Uterus (tissue), 4 donors: ENCODE results near the gene SEC24B. TPM values are rescaled to one million over a fixed set of nuclear protein-coding genes. Genes with fewer than 3 reads are reported as not detected.
"Not testable (repeated sequence)": the region's sequence is repeated elsewhere in the genome, so short reads cannot be mapped to it uniquely, and the experiment has no call there.

Experiments used
- DNase-seq, 2 donors: peaks; one replicate each; pipeline ENCODE4 v3.0.0-alpha.2; 2019 to 2020
- H3K27ac ChIP-seq, 2 donors: fragments of 200-600 bp; sonication (generic); 1 replicate in 1 of 2; 2 replicates in 1 of 2; pipeline ENCODE4 v1.5.1; 2016 to 2018
- H3K27me3 ChIP-seq, 2 donors: fragments of 200-600 bp; sonication (generic); one replicate each; pipeline ENCODE4 v1.5.1; 2018 to 2019; ENCODE audit warnings: control low read depth in 1 of 2
- H3K36me3 ChIP-seq, 2 donors: fragments of 200-600 bp; sonication (generic); one replicate each; pipeline ENCODE4 v1.5.1; 2019; ENCODE audit warnings: control low read depth in 1 of 2
- H3K4me1 ChIP-seq, 2 donors: fragments of 200-600 bp; sonication (generic); one replicate each; pipeline ENCODE4 v1.5.1; 2018 to 2019; ENCODE audit warnings: control low read depth in 1 of 2
- H3K4me3 ChIP-seq, 2 donors: fragments of 200-600 bp; sonication (generic); 1 replicate in 1 of 2; 2 replicates in 1 of 2; pipeline ENCODE4 v1.5.1; 2018 to 2019; ENCODE audit warnings: mild to moderate bottlenecking in 1 of 2
- H3K9me3 ChIP-seq, 2 donors: fragments of 200-600 bp; sonication (generic); one replicate each; pipeline ENCODE4 v1.5.1; 2019; ENCODE audit warnings: control low read depth in 1 of 2
- CTCF ChIP-seq, 4 experiments: fragments of 200-600 bp in 2 of 4; fragments of 450-650 bp in 2 of 4; sonication (generic) in 2 of 4; IDR thresholded peaks; one replicate each; pipeline ENCODE4 v1.5.1; 2016 to 2019; ENCODE audit warnings: antibody characterized with exemption in 4 of 4, mild to moderate bottlenecking in 2 of 4, moderate library complexity in 1 of 4
- POLR2A ChIP-seq, 2 donors: fragments of 450-650 bp; IDR thresholded peaks; one replicate each; pipeline ENCODE4 v1.6.1; 2016; ENCODE audit warnings: antibody characterized with exemption in 2 of 2, mild to moderate bottlenecking in 1 of 2, moderate library complexity in 1 of 2
- intact Hi-C: fragments of 100-400 bp; cut with DNase I; formaldehyde crosslinking; loops from one replicate; pipeline ENCODE4 v1.15.1; 2023; ENCODE audit warnings: low total_unique reads
- total RNA-seq, 4 donors: library from RNA; depleted of rRNA in 3 of 4; stranded (reverse); fragments of >200 nt in 3 of 4; gene quantifications; one replicate each; pipeline versions ENCODE4 v1.1.0 to v1.2.4, GENCODE V29; 2014 to 2023
- donor health status: DM: yes; HTN: yes; CAD: no.

Gene SEC24B
- total RNA-seq, 4 donors from 2014 or later = 20.7 to 54.1 (median 30.1) TPM

- Histone ChIP-seq H3K9me3 (no peaks in the 10 kb centered on the region), H3K27ac (no peak overlapping the region), H3K4me1 (no peaks in the 10 kb centered on the region), H3K36me3 (no peaks in the 10 kb centered on the region), H3K27me3 (no peaks in the 10 kb centered on the region), H3K4me3 (no peak overlapping the region)
- no peak for DNase-seq
- intact Hi-C loops = no loop called here
- TF ChIP-seq POLR2A (IDR thresholded peaks at IDR 0.05) (no peak), CTCF (IDR thresholded peaks at IDR 0.05) (no peak)
Measured at GRCh38 chr4:109511414-109511813, 77.8 kb downstream of the SEC24B start.

- H3K4me3 ChIP-seq, H3K4me1 ChIP-seq, H3K27ac ChIP-seq, H3K9me3 ChIP-seq, intact Hi-C loops, H3K27me3 ChIP-seq, H3K36me3 ChIP-seq, DNase-seq: not testable (repeated sequence)
Measured at GRCh38 chr4:109513368-109513767, 79.8 kb downstream of the SEC24B start.

GRCh38 chr4:109532182-109532581 lies 98.6 kb downstream of the SEC24B start:
- Histone ChIP-seq H3K4me3 (no peak overlapping the region), H3K4me1 (no peaks in the 10 kb centered on the region), H3K9me3 (no peaks in the 10 kb centered on the region), H3K27me3 (no peaks in the 10 kb centered on the region), H3K36me3 (no peaks in the 10 kb centered on the region), H3K27ac (no peak overlapping the region)
- intact Hi-C loops = no loop called here
- DNase-seq = no peak
- TF ChIP-seq CTCF (IDR thresholded peaks at IDR 0.05) (no peak), POLR2A (IDR thresholded peaks at IDR 0.05) (no peak)

GRCh38 chr4:109545401-109545800 lies 111.8 kb downstream of the SEC24B start:
- Histone ChIP-seq H3K4me1 (no peaks in the 10 kb centered on the region), H3K36me3 (no peaks in the 10 kb centered on the region), H3K4me3 (no peak overlapping the region), H3K27me3 (no peaks in the 10 kb centered on the region), H3K27ac (no peak overlapping the region), H3K9me3 (no peaks in the 10 kb centered on the region)
- intact Hi-C loops = no loop called here
- TF ChIP-seq CTCF (IDR thresholded peaks at IDR 0.05) (no peak), POLR2A (IDR thresholded peaks at IDR 0.05) (no peak)
- no peak for DNase-seq

- DNase-seq = no peak
- intact Hi-C loops = no loop called here
- Histone ChIP-seq H3K4me3 (no peak overlapping the region), H3K4me1 (no peaks in the 10 kb centered on the region), H3K9me3 (no peaks in the 10 kb centered on the region), H3K27me3 (no peaks in the 10 kb centered on the region), H3K36me3 (no peaks in the 10 kb centered on the region), H3K27ac (no peak overlapping the region)
- TF ChIP-seq POLR2A (IDR thresholded peaks at IDR 0.05) (no peak), CTCF (IDR thresholded peaks at IDR 0.05) (no peak)
Measured at GRCh38 chr4:109547394-109547793, 113.8 kb downstream of the SEC24B start.

- no peaks in the 10 kb centered on the region for H3K36me3 ChIP-seq
- H3K9me3 ChIP-seq = no peaks in the 10 kb centered on the region
- H3K27ac ChIP-seq = no peak overlapping the region
- no peak for DNase-seq
- no peaks in the 10 kb centered on the region for H3K4me1 ChIP-seq
- intact Hi-C loops = no loop called here
- no peak overlapping the region for H3K4me3 ChIP-seq
- TF ChIP-seq POLR2A (IDR thresholded peaks at IDR 0.05) (no peak), CTCF (IDR thresholded peaks at IDR 0.05) (no peak)
- H3K27me3 ChIP-seq = no peaks in the 10 kb centered on the region
Measured at GRCh38 chr4:109548655-109549054, 115.0 kb downstream of the SEC24B start.
